ENCODE data around the gene ADPRHL1. TPM values are rescaled to one million over a fixed set of nuclear protein-coding genes. Genes with fewer than 3 reads are reported as not detected.

ADPRHL1 gene
- polyA plus RNA-seq, 1 donor (not counting 4 experiments of a cell fraction or from before 2014, with no cell fraction given), result 1.2 TPM

DNA sequence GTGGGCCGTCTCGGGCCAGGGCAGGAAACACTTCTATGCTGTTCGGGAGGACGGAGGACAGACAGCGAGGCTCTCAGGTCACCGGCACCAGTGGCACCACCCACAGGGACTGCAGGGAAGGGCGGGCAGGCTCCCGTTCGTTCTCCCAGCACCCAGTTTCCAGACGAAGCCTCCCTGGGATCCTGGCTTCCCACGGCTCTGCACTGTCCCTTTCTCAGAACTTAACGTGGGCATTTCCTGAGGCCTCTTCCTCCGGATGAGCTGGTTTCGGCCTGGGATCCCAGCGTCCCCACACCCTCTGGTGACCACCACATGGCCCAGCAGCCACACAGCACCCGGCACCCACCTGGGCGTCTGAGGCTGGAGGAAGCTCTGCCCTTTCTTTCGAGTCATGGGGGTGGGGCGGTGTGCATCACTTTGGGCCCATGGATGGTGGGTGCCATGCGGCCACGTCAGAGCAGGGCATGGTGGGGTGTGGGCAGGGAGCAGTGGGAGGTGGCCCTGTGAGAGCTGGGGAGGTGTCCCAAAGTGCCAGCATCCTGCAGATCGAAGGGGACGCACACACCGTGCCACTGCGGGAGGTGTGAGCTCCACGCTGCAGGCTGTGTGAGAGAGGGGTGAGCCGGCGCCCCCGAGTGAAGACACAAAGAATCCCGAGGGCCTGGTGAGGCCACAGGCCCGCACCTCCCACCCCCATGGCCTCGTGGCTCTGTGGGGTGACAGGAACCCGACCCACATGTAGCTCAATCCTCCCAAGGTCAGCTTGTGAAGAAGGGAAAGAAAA is 50.6 kb downstream of the ADPRHL1 start:
- no peaks in the 10 kb centered on the region for H3K4me1 ChIP-seq (ENCODE audit: control insufficient read depth, extremely low read depth, insufficient read depth, low read length)
- H3K27ac ChIP-seq (ENCODE audit: control insufficient read depth, insufficient read depth, low read length), result no peak overlapping the region
- peaks cover 47% of the 10 kb centered on the region for H3K27me3 ChIP-seq (ENCODE audit: control insufficient read depth, extremely low read depth, insufficient read depth, low read length)
- H2AFZ ChIP-seq (ENCODE audit: control insufficient read depth, low read length), result no peak overlapping the region
- H3K4me3 ChIP-seq (ENCODE audit: control insufficient read depth in 2 of 3, extremely low read depth in 1 of 3, insufficient read depth in 2 of 3, low read depth in 1 of 3, low read length in 3 of 3), result no peak overlapping the region
- dilution Hi-C loops (cut with MboI; ENCODE audit: extremely low pct_ligation_motif_present, low sequenced_read_pairs), result no loop called here
- DNase-seq (ENCODE audit: low read depth, low spot score), result no peak
- H3K9me1 ChIP-seq (ENCODE audit: control insufficient read depth, extremely low read depth, insufficient read depth, low read length), result no peaks in the 10 kb centered on the region
- TF ChIP-seq, protein P1, sequence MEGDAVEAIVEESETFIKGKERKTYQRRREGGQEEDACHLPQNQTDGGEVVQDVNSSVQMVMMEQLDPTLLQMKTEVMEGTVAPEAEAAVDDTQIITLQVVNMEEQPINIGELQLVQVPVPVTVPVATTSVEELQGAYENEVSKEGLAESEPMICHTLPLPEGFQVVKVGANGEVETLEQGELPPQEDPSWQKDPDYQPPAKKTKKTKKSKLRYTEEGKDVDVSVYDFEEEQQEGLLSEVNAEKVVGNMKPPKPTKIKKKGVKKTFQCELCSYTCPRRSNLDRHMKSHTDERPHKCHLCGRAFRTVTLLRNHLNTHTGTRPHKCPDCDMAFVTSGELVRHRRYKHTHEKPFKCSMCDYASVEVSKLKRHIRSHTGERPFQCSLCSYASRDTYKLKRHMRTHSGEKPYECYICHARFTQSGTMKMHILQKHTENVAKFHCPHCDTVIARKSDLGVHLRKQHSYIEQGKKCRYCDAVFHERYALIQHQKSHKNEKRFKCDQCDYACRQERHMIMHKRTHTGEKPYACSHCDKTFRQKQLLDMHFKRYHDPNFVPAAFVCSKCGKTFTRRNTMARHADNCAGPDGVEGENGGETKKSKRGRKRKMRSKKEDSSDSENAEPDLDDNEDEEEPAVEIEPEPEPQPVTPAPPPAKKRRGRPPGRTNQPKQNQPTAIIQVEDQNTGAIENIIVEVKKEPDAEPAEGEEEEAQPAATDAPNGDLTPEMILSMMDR (optimal IDR thresholded peaks at IDR 0.05 in 1 of 3, IDR thresholded peaks at IDR 0.05 in 1 of 3, conservative IDR thresholded peaks at IDR 0.05 in 1 of 3; ENCODE audit: extremely low read depth in 1 of 3, insufficient read depth in 2 of 3, low read length in 3 of 3), result no peak
- TF ChIP-seq EZH2 (IDR thresholded peaks at IDR 0.05; ENCODE audit: low read length), result no peak
- no peaks in the 10 kb centered on the region for H3K36me3 ChIP-seq (ENCODE audit: control insufficient read depth in 2 of 2, extremely low read depth in 1 of 2, insufficient read depth in 2 of 2, low read length in 2 of 2)
- no peaks in the 10 kb centered on the region for H4K20me1 ChIP-seq (ENCODE audit: control insufficient read depth, extremely low read depth, insufficient read depth, low read length)
- no peak for FAIRE-seq
- H3K79me2 ChIP-seq (ENCODE audit: control insufficient read depth, insufficient read depth, low read length), result no peaks in the 10 kb centered on the region
- no peaks in the 10 kb centered on the region for H3K9me3 ChIP-seq (ENCODE audit: control insufficient read depth, low read depth, low read length)
- no peak overlapping the region for H3K4me2 ChIP-seq (ENCODE audit: control insufficient read depth, extremely low read depth, insufficient read depth, low read depth, low read length)
- no peak overlapping the region for H3K9ac ChIP-seq (ENCODE audit: control insufficient read depth, extremely low read depth, insufficient read depth, low read length)

DNA sequence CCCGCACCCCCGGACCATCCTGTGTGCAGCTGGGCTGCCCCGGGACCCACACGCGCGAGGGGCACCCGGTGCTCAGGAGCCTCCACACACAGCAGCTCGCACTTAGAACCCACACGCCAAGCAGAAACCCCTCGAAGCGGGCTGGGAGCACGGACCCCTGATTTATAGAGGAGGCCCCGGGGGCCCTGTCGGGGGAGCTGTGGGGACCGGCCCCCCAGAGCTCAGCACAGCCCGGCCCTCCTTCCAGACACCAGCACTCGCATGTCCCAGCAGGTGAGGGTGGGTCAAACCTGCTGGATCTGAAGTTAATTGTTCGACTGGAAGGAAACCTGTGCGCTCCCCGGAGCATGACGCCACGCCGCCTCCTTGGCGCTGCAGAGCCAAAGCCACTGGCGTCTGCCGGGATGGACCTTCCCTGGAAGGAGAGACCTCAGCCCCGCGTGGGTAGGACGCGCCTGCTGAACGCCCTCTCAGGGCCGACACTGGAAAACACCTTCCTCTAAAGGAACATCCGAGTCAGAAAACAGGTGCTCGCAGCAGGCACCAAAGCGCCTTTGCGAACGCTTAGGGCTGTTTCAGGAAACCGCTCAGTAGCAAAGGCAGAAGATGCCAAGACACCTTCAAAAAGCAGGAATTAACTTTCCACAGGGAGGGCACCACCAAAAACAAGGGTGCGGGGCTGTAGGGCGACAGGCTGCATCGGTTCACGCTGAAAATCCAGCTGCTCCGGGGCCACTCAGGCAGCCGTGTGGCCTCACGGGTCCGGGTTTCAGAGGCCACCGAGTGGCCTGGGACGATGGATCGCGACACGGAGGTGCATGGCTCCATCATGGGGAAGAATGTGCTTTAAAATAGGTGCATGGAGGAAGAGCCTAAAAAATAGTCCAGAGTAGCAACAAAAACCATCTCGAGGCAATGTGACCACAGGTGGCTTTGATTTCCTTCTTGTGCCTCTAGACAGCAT is 51.6 kb downstream of the ADPRHL1 start:
- no peaks in the 10 kb centered on the region for H3K9me3 ChIP-seq (ENCODE audit: control insufficient read depth, low read depth, low read length)
- DNase-seq (ENCODE audit: low read depth, low spot score), result no peak
- dilution Hi-C loops (cut with MboI; ENCODE audit: extremely low pct_ligation_motif_present, low sequenced_read_pairs), result no loop called here
- no peak overlapping the region for H3K4me3 ChIP-seq (ENCODE audit: control insufficient read depth in 2 of 3, extremely low read depth in 1 of 3, insufficient read depth in 2 of 3, low read depth in 1 of 3, low read length in 3 of 3)
- no peaks in the 10 kb centered on the region for H3K36me3 ChIP-seq (ENCODE audit: control insufficient read depth in 2 of 2, extremely low read depth in 1 of 2, insufficient read depth in 2 of 2, low read length in 2 of 2)
- H3K27ac ChIP-seq (ENCODE audit: control insufficient read depth, insufficient read depth, low read length), result no peak overlapping the region
- H2AFZ ChIP-seq (ENCODE audit: control insufficient read depth, low read length), result no peak overlapping the region
- no peak overlapping the region for H3K9ac ChIP-seq (ENCODE audit: control insufficient read depth, extremely low read depth, insufficient read depth, low read length)
- H3K79me2 ChIP-seq (ENCODE audit: control insufficient read depth, insufficient read depth, low read length), result no peaks in the 10 kb centered on the region
- H3K4me2 ChIP-seq (ENCODE audit: control insufficient read depth, extremely low read depth, insufficient read depth, low read depth, low read length), result no peak overlapping the region
- H3K9me1 ChIP-seq (ENCODE audit: control insufficient read depth, extremely low read depth, insufficient read depth, low read length), result no peaks in the 10 kb centered on the region
- no peak for FAIRE-seq
- H4K20me1 ChIP-seq (ENCODE audit: control insufficient read depth, extremely low read depth, insufficient read depth, low read length), result no peaks in the 10 kb centered on the region
- H3K27me3 ChIP-seq (ENCODE audit: control insufficient read depth, extremely low read depth, insufficient read depth, low read length), result peaks cover 42% of the 10 kb centered on the region
- no peaks in the 10 kb centered on the region for H3K4me1 ChIP-seq (ENCODE audit: control insufficient read depth, extremely low read depth, insufficient read depth, low read length)
- no peak for TF ChIP-seq EZH2 (IDR thresholded peaks at IDR 0.05; ENCODE audit: low read length)
- TF ChIP-seq, protein P1 (optimal IDR thresholded peaks at IDR 0.05 in 1 of 3, IDR thresholded peaks at IDR 0.05 in 1 of 3, conservative IDR thresholded peaks at IDR 0.05 in 1 of 3; ENCODE audit: extremely low read depth in 1 of 3, insufficient read depth in 2 of 3, low read length in 3 of 3), result no peak

Data from keratinocyte (primary cell).